Psoas muscle (tissue), 8 donors: ENCODE data around the gene PFDN2. TPM values are rescaled to one million over a fixed set of nuclear protein-coding genes. Genes with fewer than 3 reads are reported as not detected.
A peak's percentile ranks its signal among the peaks of the same experiment; 100 is the strongest.

Source experiments
- ATAC-seq, 4 donors: fragments of 200-7000 bp; cut with Tn5 transposase; one replicate each; pipeline ENCODE4 v1.9.1; 2020; ENCODE audit warnings: moderate library complexity in 3 of 4, mild to moderate bottlenecking in 2 of 4
- DNase-seq, 2 donors: peaks; one replicate each; pipeline ENCODE4 v3.0.0-alpha.2; 2020
- H3K27ac ChIP-seq: fragments of 200-600 bp; one replicate; pipeline ENCODE4 v1.8.0; 2022
- H3K27me3 ChIP-seq, 3 donors: fragments of 200-600 bp in 1 of 3; one replicate each; pipeline versions ENCODE4 v1.6.1 to v1.8.0; 2013 to 2022; ENCODE audit warnings: low read length in 2 of 3, mild to moderate bottlenecking in 2 of 3, moderate library complexity in 1 of 3; ENCODE audit not compliant: insufficient read depth in 3 of 3
- H3K36me3 ChIP-seq, 2 donors: fragments of 200-600 bp in 1 of 2; one replicate each; pipeline versions ENCODE4 v1.6.1 to v1.8.0; 2013 to 2022; ENCODE audit warnings: low read depth in 1 of 2, mild to moderate bottlenecking in 1 of 2, moderate library complexity in 1 of 2; ENCODE audit not compliant: insufficient read depth in 1 of 2
- H3K4me1 ChIP-seq: fragments of 200-600 bp; one replicate; pipeline ENCODE4 v1.8.0; 2022
- H3K4me3 ChIP-seq: fragments of 200-600 bp; one replicate; pipeline ENCODE4 v1.8.0; 2022; ENCODE audit warnings: mild to moderate bottlenecking
- H3K9me3 ChIP-seq: fragments of 200-600 bp; one replicate; pipeline ENCODE4 v1.8.0; 2022
- WGBS, 3 donors: extraction: QIAGEN DNeasy Blood & Tissue Kit; methylation state at CpG; one replicate each; pipeline versions ENCODE4 v1.1.6 to v1.1.7; 2013; 5-methylcytosine and 5-hydroxymethylcytosine counted together
- intact Hi-C, 2 donors: fragments of 100-400 bp; cut with DNase I; formaldehyde crosslinking; loops; one replicate each; pipeline versions ENCODE4 v1.11.0 to v1.14.2; 2022
- polyA plus RNA-seq, 3 donors: library from polyadenylated mRNA; stranded (reverse); fragments of 200-250 nt; gene quantifications; one replicate each; pipeline ENCODE4 v1.2.3, GENCODE V29; 2013
- total RNA-seq, 4 donors: library from RNA; stranded (reverse); fragmentation: NEBNext Ultra II Directional in 2 of 4; extraction: Animal tissue kit (Norgen Biotek cat#: 25700) in 2 of 4; gene quantifications; one replicate each; pipeline versions ENCODE4 v1.2.1 to v1.2.4, GENCODE V29; 2021 to 2023
- TF ChIP-seq, protein P1 (sequence below): fragments of 200-600 bp; IDR thresholded peaks from one replicate; pipeline ENCODE4 v1.8.0; 2022; ENCODE audit warnings: antibody characterized with exemption
- donor health status: healthy with polysubstance abuse.
- donor health status: DM: no; HTN: no; CAD: no; lungs with moderate emphysema.
- donor health status: Bipolar disorder and iron deficiency.
- donor health status: healthy.
- donor health status: DM: yes; HTN: yes; CAD: no.
- donor health status: DM: no; HTN: no; CAD: no.
- donor health status: DM: no; HTN: no; CAD: no.
- donor health status: DM: yes; HTN: yes; CAD: no.

Gene PFDN2
- total and polyA plus RNA-seq, 7 donors, result 60.2 to 759 (median 144) TPM

DNA sequence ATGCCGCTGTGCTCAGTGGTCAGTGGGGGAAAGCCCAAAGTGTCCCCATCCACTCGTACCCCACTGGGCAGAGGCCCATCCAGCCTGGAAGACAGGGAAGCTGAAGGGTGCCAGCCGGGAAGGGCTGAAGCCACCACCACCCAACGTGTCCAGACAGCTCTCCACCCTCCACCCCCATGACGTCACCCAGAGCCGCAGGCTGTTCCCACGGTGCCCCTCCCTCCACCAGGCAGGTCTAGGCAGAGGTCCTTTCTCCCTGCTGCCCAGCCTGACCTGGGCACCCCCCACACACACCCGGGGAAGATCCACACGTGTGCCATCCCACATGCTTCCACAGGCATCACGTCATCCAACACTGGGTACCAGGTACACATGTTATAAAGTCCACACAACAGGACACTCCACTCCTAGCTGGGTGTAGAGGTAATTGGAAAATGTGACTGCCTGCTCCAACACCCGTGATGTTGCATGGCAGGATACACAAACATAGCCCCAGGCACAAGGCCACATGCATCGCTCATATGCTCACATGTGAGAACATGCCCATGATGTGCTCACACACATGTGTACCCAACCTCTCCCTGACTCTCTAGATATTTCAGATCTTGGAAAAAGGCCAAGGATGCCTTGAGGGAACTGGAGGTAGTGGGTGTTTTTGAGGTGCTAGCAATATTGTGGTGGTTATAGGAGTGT lies 43.0 kb downstream of the PFDN2 start:
- TF ChIP-seq, protein P1, sequence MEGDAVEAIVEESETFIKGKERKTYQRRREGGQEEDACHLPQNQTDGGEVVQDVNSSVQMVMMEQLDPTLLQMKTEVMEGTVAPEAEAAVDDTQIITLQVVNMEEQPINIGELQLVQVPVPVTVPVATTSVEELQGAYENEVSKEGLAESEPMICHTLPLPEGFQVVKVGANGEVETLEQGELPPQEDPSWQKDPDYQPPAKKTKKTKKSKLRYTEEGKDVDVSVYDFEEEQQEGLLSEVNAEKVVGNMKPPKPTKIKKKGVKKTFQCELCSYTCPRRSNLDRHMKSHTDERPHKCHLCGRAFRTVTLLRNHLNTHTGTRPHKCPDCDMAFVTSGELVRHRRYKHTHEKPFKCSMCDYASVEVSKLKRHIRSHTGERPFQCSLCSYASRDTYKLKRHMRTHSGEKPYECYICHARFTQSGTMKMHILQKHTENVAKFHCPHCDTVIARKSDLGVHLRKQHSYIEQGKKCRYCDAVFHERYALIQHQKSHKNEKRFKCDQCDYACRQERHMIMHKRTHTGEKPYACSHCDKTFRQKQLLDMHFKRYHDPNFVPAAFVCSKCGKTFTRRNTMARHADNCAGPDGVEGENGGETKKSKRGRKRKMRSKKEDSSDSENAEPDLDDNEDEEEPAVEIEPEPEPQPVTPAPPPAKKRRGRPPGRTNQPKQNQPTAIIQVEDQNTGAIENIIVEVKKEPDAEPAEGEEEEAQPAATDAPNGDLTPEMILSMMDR, result no peak
- H3K4me3 ChIP-seq, result no peak overlapping the region
- ATAC-seq (no peak), DNase-seq (no peak)
- H3K4me1 ChIP-seq, result no peaks in the 10 kb centered on the region
- WGBS, 3 donors, result 70 to 82% (median 76%) methylated on average over 12 of the region's 12 CpGs
- H3K27me3 ChIP-seq, result peaks cover 0 to 3% (median 0%) of the 10 kb centered on the region in 3 donors
- no peak overlapping the region for H3K27ac ChIP-seq
- intact Hi-C loops, result loop anchor here in 1 of 2 donors (5.0 kb wide), 1 partner anchor 62 kb away; no protein-coding TSS in a partner anchor
- H3K36me3 ChIP-seq, result no peaks in the 10 kb centered on the region
- H3K9me3 ChIP-seq, result no peaks in the 10 kb centered on the region

DNA sequence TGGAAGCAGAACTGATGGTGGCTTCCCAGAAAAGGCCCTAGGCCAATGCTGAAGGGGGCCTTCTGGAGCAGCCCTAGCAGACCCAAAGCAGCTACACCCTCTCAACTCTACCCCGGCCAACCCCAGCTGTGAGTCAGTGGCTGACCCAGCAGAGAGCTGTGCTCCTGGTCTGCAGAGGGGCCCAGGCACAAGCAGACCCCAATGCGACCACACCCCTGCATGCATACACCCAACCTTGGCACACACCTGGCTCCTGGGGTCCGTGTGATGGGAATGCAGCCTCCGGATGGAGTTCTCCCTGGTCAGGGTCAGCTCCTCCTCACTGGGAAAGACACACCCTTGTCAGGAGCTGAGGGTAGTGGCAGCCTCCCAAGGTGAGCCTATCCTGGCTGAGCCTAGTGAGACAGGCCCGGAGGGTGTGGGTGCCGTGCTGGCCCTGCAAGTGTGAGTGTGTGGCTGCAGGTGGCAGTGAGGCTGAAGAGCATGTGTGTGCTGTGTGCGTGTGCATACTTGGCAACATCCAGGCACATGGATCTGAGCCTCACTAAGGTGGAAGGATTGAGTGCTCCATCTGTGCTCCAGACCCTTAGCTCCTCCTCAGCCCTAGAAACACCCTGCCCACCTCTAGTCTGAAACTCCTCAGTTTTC lies 44.2 kb downstream of the PFDN2 start:
- ATAC-seq, result no peak
- 67 to 71% (median 69%) methylated on average over 7 of the region's 7 CpGs for WGBS, 3 donors
- intact Hi-C loops, result loop anchor here in 1 of 2 donors (5.0 kb wide), 1 partner anchor 64 kb away; no protein-coding TSS in a partner anchor

DNA sequence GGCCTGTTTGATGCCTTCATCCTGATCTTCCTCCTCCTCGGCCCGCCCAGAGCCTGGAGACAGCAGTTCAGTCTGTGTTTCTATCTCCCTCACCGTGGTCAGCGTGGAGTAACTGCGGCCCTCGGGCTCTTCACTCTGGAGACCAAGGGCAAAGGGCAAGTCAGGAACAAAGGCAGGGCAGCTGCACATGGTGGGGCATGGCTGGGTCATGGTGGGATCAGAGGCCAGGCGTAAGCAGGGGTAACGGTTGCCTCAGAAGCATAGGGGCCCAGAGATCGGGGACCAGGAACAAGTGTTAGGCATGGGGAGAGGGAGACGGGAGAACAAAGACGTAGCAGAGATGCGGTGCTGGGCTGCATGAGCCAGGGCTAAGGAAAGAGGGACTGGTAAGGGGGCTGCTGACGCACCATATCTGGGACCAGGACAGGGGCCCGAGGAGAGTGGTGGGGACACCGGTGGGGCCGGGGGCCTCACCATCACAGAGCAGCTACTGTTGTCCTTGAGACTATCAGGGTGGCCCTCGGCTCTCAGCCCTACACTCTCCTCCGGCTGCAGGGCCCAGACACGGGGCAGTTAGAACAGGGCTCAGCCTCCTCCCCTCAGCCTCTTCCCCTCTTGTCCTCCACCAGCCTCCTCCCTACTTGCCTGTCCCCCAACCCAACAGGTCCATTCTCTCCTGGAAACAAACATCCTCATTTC lies 44.9 kb downstream of the PFDN2 start:
- 87 to 92% (median 92%) methylated on average over 19 of the region's 19 CpGs for WGBS, 3 donors
- H3K27me3 ChIP-seq, result no peaks in the 10 kb centered on the region
- TF ChIP-seq, protein P1, result no peak

More for the DNA sequence above, 44.2 kb downstream of the PFDN2 start:
- Histone ChIP-seq H3K27ac (no peak overlapping the region), H3K9me3 (no peaks in the 10 kb centered on the region), H3K27me3 (no peaks in the 10 kb centered on the region), H3K36me3 (no peaks in the 10 kb centered on the region), H3K4me1 (no peaks in the 10 kb centered on the region), H3K4me3 (no peak overlapping the region)
- no peak for DNase-seq
- TF ChIP-seq, protein P1, result no peak

DNA sequence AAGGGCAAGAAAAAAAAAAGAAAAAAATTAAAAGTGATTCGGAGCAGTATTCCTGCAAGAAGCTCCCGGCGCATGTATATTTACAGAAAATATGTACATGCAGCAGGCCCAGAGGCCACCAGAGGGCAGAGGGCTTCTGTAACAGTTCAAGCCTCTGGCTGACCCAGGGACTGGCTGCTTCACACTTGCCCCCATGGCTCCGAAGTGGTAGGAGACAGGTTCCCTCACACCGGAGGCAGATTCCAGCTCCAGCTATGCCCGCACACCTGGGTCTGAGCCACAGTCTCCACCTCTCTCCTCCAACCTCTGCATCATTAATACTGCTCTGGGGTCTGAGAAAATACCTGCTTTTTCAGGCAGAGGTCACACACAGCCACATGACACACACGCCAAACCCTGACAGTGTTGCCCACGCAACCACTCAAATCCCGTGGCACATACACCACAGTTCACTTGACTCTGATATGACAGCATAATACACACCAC lies 45.9 kb downstream of the PFDN2 start:
- intact Hi-C loops, result loop anchor here in 1 of 2 donors (5.0 kb wide), 1 partner anchor 65 kb away; no protein-coding TSS in a partner anchor
- ATAC-seq (peak; percentile 33 to 67 (median 55)), DNase-seq (peak; percentile 59 to 72)
- 64 to 70% (median 69%) methylated on average over 9 of the region's 9 CpGs for WGBS, 3 donors
- H3K4me3 ChIP-seq, result no peak overlapping the region
- H3K4me1 ChIP-seq, result no peaks in the 10 kb centered on the region
- no peaks in the 10 kb centered on the region for H3K36me3 ChIP-seq
- H3K27ac ChIP-seq, result no peak overlapping the region
- H3K9me3 ChIP-seq, result no peaks in the 10 kb centered on the region
- TF ChIP-seq, protein P1, result peak; percentile 44
- no peaks in the 10 kb centered on the region for H3K27me3 ChIP-seq

More for the DNA sequence above, 44.9 kb downstream of the PFDN2 start:
- Histone ChIP-seq H3K4me1 (no peaks in the 10 kb centered on the region), H3K36me3 (no peaks in the 10 kb centered on the region), H3K4me3 (no peak overlapping the region), H3K27ac (no peak overlapping the region), H3K9me3 (no peaks in the 10 kb centered on the region)
- intact Hi-C loops, result loop anchor here in 1 of 2 donors (5.0 kb wide), 1 partner anchor 64 kb away; no protein-coding TSS in a partner anchor
- DNase-seq, result no peak
- no peak for ATAC-seq
